Measurements from ENCODE around the gene MDGA2. TPM values are rescaled to one million over a fixed set of nuclear protein-coding genes. Genes with fewer than 3 reads are reported as not detected.

MDGA2 gene
- total RNA-seq, 2 donors from 2014 or later = 0.82 to 8.8 TPM

DNA sequence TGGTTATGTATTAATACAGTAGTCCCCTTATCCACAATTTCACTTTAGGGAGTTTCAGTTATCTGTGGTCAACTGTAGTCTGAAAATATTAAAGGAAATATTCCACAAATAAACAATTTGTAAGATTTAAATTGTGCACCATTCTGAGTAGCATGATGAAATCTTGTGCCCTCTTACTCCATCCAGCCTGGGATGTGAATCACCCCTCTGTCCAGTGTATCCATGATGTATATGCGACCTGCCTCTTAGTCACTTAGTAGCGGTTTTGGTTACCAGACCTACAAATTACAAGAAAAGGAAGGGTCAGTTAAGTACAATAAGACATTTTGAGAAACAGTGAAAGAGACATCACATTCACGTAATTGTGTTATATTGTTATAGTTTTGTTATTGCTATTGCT is 39.9 kb upstream of the MDGA2 start:
- TF ChIP-seq, protein P1, sequence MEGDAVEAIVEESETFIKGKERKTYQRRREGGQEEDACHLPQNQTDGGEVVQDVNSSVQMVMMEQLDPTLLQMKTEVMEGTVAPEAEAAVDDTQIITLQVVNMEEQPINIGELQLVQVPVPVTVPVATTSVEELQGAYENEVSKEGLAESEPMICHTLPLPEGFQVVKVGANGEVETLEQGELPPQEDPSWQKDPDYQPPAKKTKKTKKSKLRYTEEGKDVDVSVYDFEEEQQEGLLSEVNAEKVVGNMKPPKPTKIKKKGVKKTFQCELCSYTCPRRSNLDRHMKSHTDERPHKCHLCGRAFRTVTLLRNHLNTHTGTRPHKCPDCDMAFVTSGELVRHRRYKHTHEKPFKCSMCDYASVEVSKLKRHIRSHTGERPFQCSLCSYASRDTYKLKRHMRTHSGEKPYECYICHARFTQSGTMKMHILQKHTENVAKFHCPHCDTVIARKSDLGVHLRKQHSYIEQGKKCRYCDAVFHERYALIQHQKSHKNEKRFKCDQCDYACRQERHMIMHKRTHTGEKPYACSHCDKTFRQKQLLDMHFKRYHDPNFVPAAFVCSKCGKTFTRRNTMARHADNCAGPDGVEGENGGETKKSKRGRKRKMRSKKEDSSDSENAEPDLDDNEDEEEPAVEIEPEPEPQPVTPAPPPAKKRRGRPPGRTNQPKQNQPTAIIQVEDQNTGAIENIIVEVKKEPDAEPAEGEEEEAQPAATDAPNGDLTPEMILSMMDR (conservative IDR thresholded peaks at IDR 0.05) = no peak

DNA sequence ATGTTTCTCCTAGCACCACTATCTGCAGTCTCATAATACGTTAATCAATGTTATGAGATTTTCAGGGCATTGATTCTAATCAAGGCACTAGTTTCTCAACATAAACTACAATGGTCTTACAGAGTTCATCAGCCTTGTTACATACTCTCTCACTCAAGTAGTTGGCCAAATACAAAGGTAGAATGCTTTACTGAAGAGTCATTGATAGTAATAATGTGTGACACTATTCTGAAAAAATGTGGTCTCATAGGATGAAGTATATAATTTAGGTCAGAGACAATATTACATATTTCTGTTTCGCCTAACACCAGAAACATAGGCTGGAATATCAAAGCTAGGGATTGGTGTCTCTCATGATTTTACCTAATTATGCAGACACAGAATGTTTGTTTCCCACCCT is 35.2 kb upstream of the MDGA2 start:
- Mint-ChIP-seq H3K4me3 (no peak overlapping the region), H3K4me1 (no peaks in the 10 kb centered on the region), H3K36me3 (ENCODE audit: low read depth) (no peaks in the 10 kb centered on the region), H3K27me3 (ENCODE audit: insufficient read depth) (no peaks in the 10 kb centered on the region), H3K9me3 (peaks cover 1% of the 10 kb centered on the region), H3K27ac (no peak overlapping the region)
- Histone ChIP-seq H3K9me3 (ENCODE audit: control insufficient read depth, low read length) (no peaks in the 10 kb centered on the region), H3K27me3 (ENCODE audit: control insufficient read depth, insufficient read depth, low read length, poor library complexity, severe bottlenecking) (no peaks in the 10 kb centered on the region), H3K9ac (ENCODE audit: extremely low read depth, low read length, poor library complexity, severe bottlenecking) (no peak overlapping the region), H3K4me3 (ENCODE audit: low read length) (no peak overlapping the region), H3K4me1 (ENCODE audit: control insufficient read depth, insufficient read depth, low read length) (no peaks in the 10 kb centered on the region), H3K27ac (ENCODE audit: low read depth, low read length) (no peak overlapping the region), H3K36me3 (ENCODE audit: control insufficient read depth, insufficient read depth, low read length) (no peaks in the 10 kb centered on the region)
- WGBS, 2 experiments (ENCODE audit: insufficient coverage in 1 of 2, insufficient read length in 1 of 2) = 89 to 100% methylated on average over 1 to 2 of the region's 2 CpGs
- TF ChIP-seq, protein P1 (conservative IDR thresholded peaks at IDR 0.05) = no peak
- no peak for DNase-seq

More for the DNA sequence above, 39.9 kb upstream of the MDGA2 start:
- H3K36me3 ChIP-seq (ENCODE audit: control insufficient read depth, insufficient read depth, low read length) = no peaks in the 10 kb centered on the region
- Mint-ChIP-seq H3K4me3 (no peak overlapping the region), H3K27me3 (ENCODE audit: insufficient read depth) (no peaks in the 10 kb centered on the region), H3K4me1 (peaks cover 3% of the 10 kb centered on the region), H3K9me3 (peaks cover 3% of the 10 kb centered on the region), H3K36me3 (ENCODE audit: low read depth) (no peaks in the 10 kb centered on the region), H3K27ac (no peak overlapping the region)
- H3K27me3 ChIP-seq (ENCODE audit: control insufficient read depth, insufficient read depth, low read length, poor library complexity, severe bottlenecking) = no peaks in the 10 kb centered on the region
- no peak overlapping the region for H3K27ac ChIP-seq (ENCODE audit: low read depth, low read length)
- DNase-seq = no peak
- no peaks in the 10 kb centered on the region for H3K4me1 ChIP-seq (ENCODE audit: control insufficient read depth, insufficient read depth, low read length)
- no peaks in the 10 kb centered on the region for H3K9me3 ChIP-seq (ENCODE audit: control insufficient read depth, low read length)
- WGBS, 2 experiments (ENCODE audit: insufficient coverage in 1 of 2, insufficient read length in 1 of 2) = 87% methylated on average over 3 of the region's 3 CpGs; no CpG with 5 or more reads in 1 of the 2 experiments
- H3K9ac ChIP-seq (ENCODE audit: extremely low read depth, low read length, poor library complexity, severe bottlenecking) = no peak overlapping the region
- H3K4me3 ChIP-seq (ENCODE audit: low read length) = no peak overlapping the region

- WGBS, 2 experiments (ENCODE audit: insufficient coverage in 1 of 2, insufficient read length in 1 of 2) = 90% methylated on average over 2 of the region's 2 CpGs; no CpG with 5 or more reads in 1 of the 2 experiments
- Mint-ChIP-seq H3K27ac (no peak overlapping the region), H3K4me3 (no peak overlapping the region), H3K9me3 (peaks cover 17% of the 10 kb centered on the region), H3K4me1 (no peaks in the 10 kb centered on the region), H3K27me3 (ENCODE audit: insufficient read depth) (no peaks in the 10 kb centered on the region), H3K36me3 (ENCODE audit: low read depth) (no peaks in the 10 kb centered on the region)
- TF ChIP-seq, protein P1 (conservative IDR thresholded peaks at IDR 0.05) = no peak
- no peak for DNase-seq
- H3K27me3 ChIP-seq (ENCODE audit: control insufficient read depth, insufficient read depth, low read length, poor library complexity, severe bottlenecking) = no peaks in the 10 kb centered on the region
- no peak overlapping the region for H3K27ac ChIP-seq (ENCODE audit: low read depth, low read length)
- no peaks in the 10 kb centered on the region for H3K36me3 ChIP-seq (ENCODE audit: control insufficient read depth, insufficient read depth, low read length)
- no peaks in the 10 kb centered on the region for H3K4me1 ChIP-seq (ENCODE audit: control insufficient read depth, insufficient read depth, low read length)
- H3K9me3 ChIP-seq (ENCODE audit: control insufficient read depth, low read length) = peaks cover 6% of the 10 kb centered on the region
- no peak overlapping the region for H3K9ac ChIP-seq (ENCODE audit: extremely low read depth, low read length, poor library complexity, severe bottlenecking)
- H3K4me3 ChIP-seq (ENCODE audit: low read length) = no peak overlapping the region
Measured at GRCh38 chr14:47705683-47706082, 30.3 kb upstream of the MDGA2 start.
